H9 (cell line): ENCODE data around the gene MBTPS2. TPM values are rescaled to one million over a fixed set of nuclear protein-coding genes. Genes with fewer than 3 reads are reported as not detected.
A peak's percentile ranks its signal among the peaks of the same experiment; 100 is the strongest.

Experiments used
- DNase-seq: peaks from one replicate; pipeline ENCODE4 v3.0.0-alpha.2; 2017
- H2AFZ ChIP-seq: one replicate; pipeline ENCODE4 v1.6.1; 2013; ENCODE audit warnings: mild to moderate bottlenecking, low read length, control low read depth, moderate library complexity
- H2AK5ac ChIP-seq: 2 replicates; pipeline ENCODE4 v1.6.1; 2013; ENCODE audit warnings: low read length, control low read depth, mixed read lengths; ENCODE audit not compliant: insufficient read length
- H2BK120ac ChIP-seq: one replicate; pipeline ENCODE4 v1.6.1; 2013; ENCODE audit warnings: low read depth, mild to moderate bottlenecking, low read length, control low read depth, inconsistent platforms; ENCODE audit not compliant: poor library complexity, severe bottlenecking
- H2BK12ac ChIP-seq: 2 replicates; pipeline ENCODE4 v1.6.1; 2013; ENCODE audit warnings: low read length, control low read depth, mixed read lengths, low read depth; ENCODE audit not compliant: insufficient read length
- H2BK15ac ChIP-seq: 2 replicates; pipeline ENCODE4 v1.6.1; 2013; ENCODE audit warnings: low read depth, low read length, control low read depth
- H2BK20ac ChIP-seq: one replicate; pipeline ENCODE4 v1.6.1; 2013; ENCODE audit warnings: low read depth, mild to moderate bottlenecking, low read length, control low read depth, inconsistent platforms; ENCODE audit not compliant: poor library complexity, severe bottlenecking
- H2BK5ac ChIP-seq: 2 replicates; pipeline ENCODE4 v1.6.1; 2013; ENCODE audit warnings: low read length, control low read depth, mixed read lengths; ENCODE audit not compliant: insufficient read length
- H3K14ac ChIP-seq: 2 replicates; pipeline ENCODE4 v1.6.1; 2013; ENCODE audit warnings: low read length, control low read depth; ENCODE audit not compliant: insufficient read depth
- H3K18ac ChIP-seq: 2 replicates; pipeline ENCODE4 v1.6.1; 2013; ENCODE audit warnings: low read depth, mild to moderate bottlenecking, mixed read lengths, low read length, control low read depth; ENCODE audit not compliant: insufficient read length
- H3K23ac ChIP-seq: 2 replicates; pipeline ENCODE4 v1.6.1; 2013; ENCODE audit warnings: low read length, control low read depth, mixed read lengths, low read depth; ENCODE audit not compliant: insufficient read length
- H3K23me2 ChIP-seq: 2 replicates; pipeline ENCODE4 v1.6.1; 2013; ENCODE audit warnings: low read depth, mild to moderate bottlenecking, mixed read lengths, low read length, control low read depth; ENCODE audit not compliant: insufficient read length, poor library complexity, severe bottlenecking
- H3K27ac ChIP-seq: 2 replicates; pipeline ENCODE4 v1.5.1; 2013; ENCODE audit warnings: low read length, control low read depth, mixed read lengths, low read depth; ENCODE audit not compliant: insufficient read length
- H3K27me3 ChIP-seq: 2 replicates; pipeline ENCODE4 v1.6.1; 2013; ENCODE audit warnings: low read length, control low read depth, inconsistent platforms; ENCODE audit not compliant: insufficient read depth
- H3K4ac ChIP-seq: 2 replicates; pipeline ENCODE4 v1.6.1; 2013; ENCODE audit warnings: low read depth, mild to moderate bottlenecking, control low read depth, inconsistent platforms, low read length, moderate library complexity
- H3K4me1 ChIP-seq: 2 replicates; pipeline ENCODE4 v1.6.1; 2013; ENCODE audit warnings: low read length, control low read depth, inconsistent platforms; ENCODE audit not compliant: insufficient read depth
- H3K4me2 ChIP-seq: 2 replicates; pipeline ENCODE4 v1.6.1; 2013; ENCODE audit warnings: low read length, control low read depth, mixed read lengths; ENCODE audit not compliant: insufficient read length, insufficient read depth
- H3K56ac ChIP-seq: 2 replicates; pipeline ENCODE4 v1.6.1; 2013; ENCODE audit warnings: low read depth, mild to moderate bottlenecking, mixed read lengths, low read length, control low read depth; ENCODE audit not compliant: insufficient read length
- H3K79me1 ChIP-seq: 2 replicates; pipeline ENCODE4 v1.6.1; 2013; ENCODE audit warnings: low read depth, mild to moderate bottlenecking, moderate library complexity, low read length, control low read depth, inconsistent platforms; ENCODE audit not compliant: insufficient read depth, poor library complexity, severe bottlenecking
- H3K79me2 ChIP-seq: 2 replicates; pipeline ENCODE4 v1.6.1; 2013; ENCODE audit warnings: low read length, control low read depth, inconsistent platforms; ENCODE audit not compliant: insufficient read depth
- H3K9ac ChIP-seq: 2 replicates; pipeline ENCODE4 v1.6.1; 2013; ENCODE audit warnings: low read length, control low read depth, mixed read lengths; ENCODE audit not compliant: insufficient read length; ENCODE audit errors: extremely low read depth
- H3K9me3 ChIP-seq: one replicate; pipeline ENCODE4 v1.6.1; 2013; ENCODE audit warnings: low read depth, low read length, inconsistent platforms; ENCODE audit not compliant: control insufficient read depth
- H3T11ph ChIP-seq: one replicate; pipeline ENCODE4 v1.6.1; 2013; ENCODE audit warnings: mild to moderate bottlenecking, low read length, control low read depth, inconsistent platforms
- H4K20me1 ChIP-seq: one replicate; pipeline ENCODE4 v1.6.1; 2013; ENCODE audit not compliant: control insufficient read depth, insufficient read length, insufficient read depth
- H4K5ac ChIP-seq: 2 replicates; pipeline ENCODE4 v1.6.1; 2013; ENCODE audit warnings: low read depth, mild to moderate bottlenecking, mixed read lengths, low read length, control low read depth; ENCODE audit not compliant: insufficient read length
- H4K8ac ChIP-seq: replicated peaks from 2 replicates; pipeline ENCODE4 v1.6.1; 2013; ENCODE audit warnings: low read length, control low read depth, mixed read lengths, low read depth; ENCODE audit not compliant: insufficient read length
- H4K91ac ChIP-seq: 2 replicates; pipeline ENCODE4 v1.6.1; 2013; ENCODE audit warnings: low read depth, mild to moderate bottlenecking, moderate library complexity, mixed read lengths, low read length, control low read depth; ENCODE audit not compliant: insufficient read length
- H3K27ac Mint-ChIP-seq, 3 experiments: 2 replicates in 2 of 3; 3 replicates in 1 of 3; pipeline ENCODE4 v1.8.0; 2020 to 2021; ENCODE audit warnings: mixed read lengths in 3 of 3, mild to moderate bottlenecking in 1 of 3, moderate library complexity in 1 of 3
- H3K27me3 Mint-ChIP-seq: 2 replicates; pipeline ENCODE4 v1.8.0; 2021; ENCODE audit warnings: low read depth, mild to moderate bottlenecking, moderate library complexity, mixed read lengths
- H3K36me3 Mint-ChIP-seq, 3 experiments: 2 replicates in 2 of 3; 3 replicates in 1 of 3; pipeline ENCODE4 v1.8.0; 2020 to 2021; ENCODE audit warnings: low read depth in 3 of 3, mixed read lengths in 3 of 3; ENCODE audit not compliant: insufficient read depth in 1 of 3
- H3K4me1 Mint-ChIP-seq, 2 experiments: 2 replicates each; pipeline ENCODE4 v1.8.0; 2020; ENCODE audit warnings: mixed read lengths in 2 of 2
- H3K4me3 Mint-ChIP-seq, 2 experiments: 2 replicates in 1 of 2; 3 replicates in 1 of 2; pipeline ENCODE4 v1.8.0; 2020 to 2021; ENCODE audit warnings: mild to moderate bottlenecking in 2 of 2, mixed read lengths in 2 of 2, moderate library complexity in 1 of 2
- H3K9me3 Mint-ChIP-seq, 2 experiments: 2 replicates in 1 of 2; 3 replicates in 1 of 2; pipeline ENCODE4 v1.8.0; 2020; ENCODE audit warnings: mild to moderate bottlenecking in 2 of 2, mixed read lengths in 2 of 2, moderate library complexity in 1 of 2
- CTCF ChIP-seq: fragments of 200-600 bp; sonication (generic); conservative IDR thresholded peaks from 3 replicates; pipeline ENCODE4 v1.8.0; 2021; ENCODE audit warnings: antibody characterized with exemption, mild to moderate bottlenecking
- WGBS: extraction: QIAGEN DNeasy Blood & Tissue Kit; methylation state at CpG from one replicate; pipeline ENCODE4 v1.1.7; 2013; ENCODE audit warnings: missing lambda C conversion rate, low lambda C conversion rate, mixed read lengths; ENCODE audit not compliant: insufficient read length; ENCODE audit errors: extremely low coverage; 5-methylcytosine and 5-hydroxymethylcytosine counted together
- total RNA-seq: library from RNA; stranded (reverse); gene quantifications from 2 replicates; pipeline ENCODE4 v1.2.1, GENCODE V29; 2021

The MBTPS2 gene
- total RNA-seq, 1 experiment from 2014 or later, result 6.8 TPM

GRCh38 chrX:21926527-21927278 is 87.3 kb downstream of the MBTPS2 start:
- no peak overlapping the region for H2BK5ac ChIP-seq
- H3K4me2 ChIP-seq, result peak overlapping the region; percentile 30
- no peak overlapping the region for H3K9ac ChIP-seq
- TF ChIP-seq CTCF, result no peak
- no peak overlapping the region for H3K18ac ChIP-seq
- H2AK5ac ChIP-seq, result no peak overlapping the region
- H4K91ac ChIP-seq, result no peak overlapping the region
- no peak for DNase-seq
- H3K4ac ChIP-seq, result no peak overlapping the region
- H3K4me3 Mint-ChIP-seq, result peak overlapping the region in 1 of 2 experiments; percentile 26; a peak in 1 of 5 replicates
- no peak overlapping the region for H3T11ph ChIP-seq
- H4K8ac ChIP-seq, result no peak overlapping the region
- H3K4me1 Mint-ChIP-seq, result peaks cover 23 to 32% of the 10 kb centered on the region in 2 experiments
- H4K5ac ChIP-seq, result no peak overlapping the region
- no peak overlapping the region for H3K56ac ChIP-seq
- H3K14ac ChIP-seq, result no peak overlapping the region
- H3K27ac Mint-ChIP-seq, result peak overlapping the region; percentile 52 to 94 (median 92); a peak in 4 of 7 replicates
- H3K23me2 ChIP-seq, result no peaks in the 10 kb centered on the region
- H2BK20ac ChIP-seq, result no peak overlapping the region
- WGBS, result no CpG with 5 or more reads among the region's 6 CpGs
- H4K20me1 ChIP-seq, result no peaks in the 10 kb centered on the region
- no peaks in the 10 kb centered on the region for H3K27me3 Mint-ChIP-seq
- peak overlapping the region; percentile 39 for H3K27ac ChIP-seq
- no peaks in the 10 kb centered on the region; the same call in 1 of the 2 replicates for H3K4me1 ChIP-seq
- no peak overlapping the region for H2BK12ac ChIP-seq
- H3K79me1 ChIP-seq, result no peaks in the 10 kb centered on the region
- peaks cover 0 to 17% of the 10 kb centered on the region in 2 experiments; a peak in 4 of 5 replicates for H3K9me3 Mint-ChIP-seq
- no peak overlapping the region for H3K23ac ChIP-seq
- H2AFZ ChIP-seq, result no peak overlapping the region
- H3K79me2 ChIP-seq, result no peaks in the 10 kb centered on the region
- H3K9me3 ChIP-seq, result no peaks in the 10 kb centered on the region
- H3K27me3 ChIP-seq, result no peaks in the 10 kb centered on the region
- H3K36me3 Mint-ChIP-seq, result no peaks in the 10 kb centered on the region; a peak in 2 of 7 replicates
- H2BK120ac ChIP-seq, result no peak overlapping the region
- H2BK15ac ChIP-seq, result no peak overlapping the region
